Panc1 (cell line): ENCODE data around the gene DMBX1.

Experiments
- CTCF ChIP-seq: fragments of 450-650 bp; IDR thresholded peaks from 2 replicates; pipeline ENCODE4 v1.5.1; 2017; ENCODE audit warnings: mild to moderate bottlenecking
- POLR2AphosphoS5 ChIP-seq: IDR thresholded peaks from 2 replicates; pipeline ENCODE4 v1.6.1; 2012; ENCODE audit warnings: mild to moderate bottlenecking, low read depth, low read length, moderate library complexity
- SIN3A ChIP-seq: IDR thresholded peaks from 2 replicates; pipeline ENCODE4 v1.6.1; 2012; ENCODE audit warnings: low read depth, mild to moderate bottlenecking, low read length, moderate library complexity, borderline replicate concordance; ENCODE audit not compliant: insufficient read depth
- TCF7L2 ChIP-seq: IDR thresholded peaks from 2 replicates; pipeline ENCODE4 v1.6.1; 2011; ENCODE audit warnings: mild to moderate bottlenecking, low read depth, low read length, inconsistent platforms
- TF ChIP-seq, protein P1 (sequence below), 2 experiments: IDR thresholded peaks; 2 replicates each; pipeline ENCODE4 v1.6.1; 2011 to 2012; ENCODE audit warnings: low read depth in 2 of 2, control low read depth in 1 of 2, low read length in 1 of 2, mild to moderate bottlenecking in 1 of 2, moderate library complexity in 1 of 2; ENCODE audit not compliant: insufficient read depth in 1 of 2

GRCh38 chr1:46481961-46482360 lies 7.7 kb upstream of the DMBX1 start:
- TF ChIP-seq CTCF (no peak), POLR2AphosphoS5 (no peak), TCF7L2 (no peak), SIN3A (no peak)
- TF ChIP-seq, protein P1, sequence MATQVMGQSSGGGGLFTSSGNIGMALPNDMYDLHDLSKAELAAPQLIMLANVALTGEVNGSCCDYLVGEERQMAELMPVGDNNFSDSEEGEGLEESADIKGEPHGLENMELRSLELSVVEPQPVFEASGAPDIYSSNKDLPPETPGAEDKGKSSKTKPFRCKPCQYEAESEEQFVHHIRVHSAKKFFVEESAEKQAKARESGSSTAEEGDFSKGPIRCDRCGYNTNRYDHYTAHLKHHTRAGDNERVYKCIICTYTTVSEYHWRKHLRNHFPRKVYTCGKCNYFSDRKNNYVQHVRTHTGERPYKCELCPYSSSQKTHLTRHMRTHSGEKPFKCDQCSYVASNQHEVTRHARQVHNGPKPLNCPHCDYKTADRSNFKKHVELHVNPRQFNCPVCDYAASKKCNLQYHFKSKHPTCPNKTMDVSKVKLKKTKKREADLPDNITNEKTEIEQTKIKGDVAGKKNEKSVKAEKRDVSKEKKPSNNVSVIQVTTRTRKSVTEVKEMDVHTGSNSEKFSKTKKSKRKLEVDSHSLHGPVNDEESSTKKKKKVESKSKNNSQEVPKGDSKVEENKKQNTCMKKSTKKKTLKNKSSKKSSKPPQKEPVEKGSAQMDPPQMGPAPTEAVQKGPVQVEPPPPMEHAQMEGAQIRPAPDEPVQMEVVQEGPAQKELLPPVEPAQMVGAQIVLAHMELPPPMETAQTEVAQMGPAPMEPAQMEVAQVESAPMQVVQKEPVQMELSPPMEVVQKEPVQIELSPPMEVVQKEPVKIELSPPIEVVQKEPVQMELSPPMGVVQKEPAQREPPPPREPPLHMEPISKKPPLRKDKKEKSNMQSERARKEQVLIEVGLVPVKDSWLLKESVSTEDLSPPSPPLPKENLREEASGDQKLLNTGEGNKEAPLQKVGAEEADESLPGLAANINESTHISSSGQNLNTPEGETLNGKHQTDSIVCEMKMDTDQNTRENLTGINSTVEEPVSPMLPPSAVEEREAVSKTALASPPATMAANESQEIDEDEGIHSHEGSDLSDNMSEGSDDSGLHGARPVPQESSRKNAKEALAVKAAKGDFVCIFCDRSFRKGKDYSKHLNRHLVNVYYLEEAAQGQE (IDR thresholded peaks at IDR 0.05; ENCODE audit: insufficient read depth in 1 of 2, low read depth in 2 of 2, low read length in 1 of 2) = no peak
